ENCODE results near the gene FHIT.

GRCh38 chr3:60277361-60277800, 973.9 kb downstream of the FHIT start:
- no peak for TF ChIP-seq CTCF (IDR thresholded peaks at IDR 0.05)
- TF ChIP-seq POLR2A (IDR thresholded peaks at IDR 0.05), result no peak
- no peak for TF ChIP-seq POLR2AphosphoS5 (IDR thresholded peaks at IDR 0.05)
- no peak for TF ChIP-seq EP300 (IDR thresholded peaks at IDR 0.05; ENCODE audit: low read depth)

Data from transverse colon (tissue), 4 donors.